HCT116 (cell line): ENCODE data around the gene STAMBPL1.

Experiments
- CTCF ChIP-seq, 3 experiments: fragments of 200-600 bp in 1 of 3; sonication (generic) in 1 of 3; IDR thresholded peaks in 2 of 3; conservative IDR thresholded peaks in 1 of 3; 2 replicates each; pipeline ENCODE4 v1.5.1; 2012 to 2017; ENCODE audit warnings: low read depth in 2 of 3, low read length in 2 of 3, antibody characterized with exemption in 1 of 3, borderline replicate concordance in 1 of 3, control low read depth in 1 of 3, mild to moderate bottlenecking in 1 of 3, mixed read lengths in 1 of 3, mixed run types in 1 of 3, moderate library complexity in 1 of 3; ENCODE audit not compliant: insufficient read depth in 1 of 3
- ELF1 ChIP-seq: IDR thresholded peaks from 2 replicates; pipeline ENCODE4 v1.6.1; 2012; ENCODE audit warnings: low read depth, borderline replicate concordance
- EZH2 ChIP-seq: fragments of 200-600 bp; sonication (generic); IDR thresholded peaks from 2 replicates; pipeline ENCODE4 v1.6.1; 2017; ENCODE audit warnings: antibody characterized with exemption, mixed run types
- JUND ChIP-seq: IDR thresholded peaks from 2 replicates; pipeline ENCODE4 v1.6.1; 2012
- POLR2A ChIP-seq: IDR thresholded peaks from 2 replicates; pipeline ENCODE4 v1.7.0; 2011; ENCODE audit warnings: borderline replicate concordance; ENCODE audit not compliant: insufficient read depth, insufficient read length; ENCODE audit errors: extremely low read depth
- RAD21 ChIP-seq: IDR thresholded peaks from 2 replicates; pipeline ENCODE4 v1.6.1; 2012; ENCODE audit warnings: low read depth, mild to moderate bottlenecking
- REST ChIP-seq: IDR thresholded peaks from 2 replicates; pipeline ENCODE4 v1.6.1; 2012; ENCODE audit warnings: low read depth
- SIN3A ChIP-seq: IDR thresholded peaks from 2 replicates; pipeline ENCODE4 v1.6.1; 2012; ENCODE audit warnings: low read depth
- YY1 ChIP-seq: IDR thresholded peaks from 2 replicates; pipeline ENCODE4 v1.6.1; 2011; ENCODE audit warnings: low read length, low read depth, moderate library complexity, mild to moderate bottlenecking; ENCODE audit not compliant: insufficient replicate concordance; ENCODE audit errors: extremely low read depth
- ZFX ChIP-seq: fragments of 450-650 bp; IDR thresholded peaks from 2 replicates; pipeline ENCODE4 v1.6.1; 2017
- ZNF274 ChIP-seq: fragments of 200-500 bp; sonication (Bioruptor generic); IDR thresholded peaks from 2 replicates; pipeline ENCODE4 v1.6.1; 2014; ENCODE audit warnings: mild to moderate bottlenecking, low read depth, low read length, inconsistent platforms

GRCh38 chr10:88843171-88843570, 36.9 kb upstream of the STAMBPL1 start:
- TF ChIP-seq ZNF274 = no peak
- no peak for TF ChIP-seq CTCF (IDR thresholded peaks at IDR 0.05 in 2 of 3, conservative IDR thresholded peaks at IDR 0.05 in 1 of 3; ENCODE audit: borderline replicate concordance in 1 of 3, insufficient read depth in 1 of 3, low read depth in 2 of 3, low read length in 2 of 3)
- TF ChIP-seq RAD21 = no peak
- TF ChIP-seq SIN3A = no peak
- no peak for TF ChIP-seq YY1
- no peak for TF ChIP-seq POLR2A
- TF ChIP-seq REST = no peak
- TF ChIP-seq ELF1 = no peak
- no peak for TF ChIP-seq JUND
- no peak for TF ChIP-seq EZH2
- TF ChIP-seq ZFX = no peak
